Medulla oblongata (tissue), 1 donor: ENCODE measurements around the gene VPS35.

Experiments
- DNase-seq: peaks from one replicate; pipeline ENCODE4 v3.0.0-alpha.2; 2015; ENCODE audit errors: extremely low spot score

Gene VPS35

GRCh38 chr16:46688654-46689364 is at the start of gene VPS35:
VPS35 (minus strand) TSS chr16:46689178; CDS start chr16:46689133, 45 bp downstream.
- DNase-seq: peak; percentile 99

GRCh38 chr16:46737621-46738214 is 48.7 kb upstream of the VPS35 start:
- DNase-seq: no peak

GRCh38 chr16:46736695-46737094 is 47.7 kb upstream of the VPS35 start:
- DNase-seq: no peak

GRCh38 chr16:46733319-46733830 is 44.4 kb upstream of the VPS35 start:
- no peak for DNase-seq

GRCh38 chr16:46732561-46732960 is 43.6 kb upstream of the VPS35 start:
- no peak for DNase-seq

GRCh38 chr16:46731691-46732555 is 42.9 kb upstream of the VPS35 start:
- DNase-seq: no peak

GRCh38 chr16:46730801-46731690 is 42.1 kb upstream of the VPS35 start:
- no peak for DNase-seq

- no peak for DNase-seq
Observed at GRCh38 chr16:46730126-46730525, 41.1 kb upstream of the VPS35 start.

GRCh38 chr16:46729326-46729995 is 40.5 kb upstream of the VPS35 start:
- no peak for DNase-seq

GRCh38 chr16:46728806-46729205 is 39.8 kb upstream of the VPS35 start:
- no peak for DNase-seq

- no peak for DNase-seq
Observed at GRCh38 chr16:46727630-46728029, 38.7 kb upstream of the VPS35 start.

- no peak for DNase-seq
Observed at GRCh38 chr16:46727184-46727583, 38.2 kb upstream of the VPS35 start.

- DNase-seq: no peak
Observed at GRCh38 chr16:46721885-46722284, 32.9 kb upstream of the VPS35 start.

- DNase-seq: no peak
Observed at GRCh38 chr16:46720619-46721018, 31.6 kb upstream of the VPS35 start.

GRCh38 chr16:46719528-46719927 is 30.6 kb upstream of the VPS35 start:
- DNase-seq: no peak

- no peak for DNase-seq
Observed at GRCh38 chr16:46718214-46718613, 29.2 kb upstream of the VPS35 start.

- no peak for DNase-seq
Observed at GRCh38 chr16:46717692-46718091, 28.7 kb upstream of the VPS35 start.

GRCh38 chr16:46715769-46716305 is 26.9 kb upstream of the VPS35 start:
- DNase-seq: no peak

- no peak for DNase-seq
Observed at GRCh38 chr16:46714797-46715591, 26.0 kb upstream of the VPS35 start.

GRCh38 chr16:46713634-46714033 is 24.7 kb upstream of the VPS35 start:
- DNase-seq: no peak
